HepG2 (cell line): ENCODE measurements around the gene CYBRD1. TPM values are rescaled to one million over a fixed set of nuclear protein-coding genes. Genes with fewer than 3 reads are reported as not detected.

Experiments used
- ARHGAP35 ChIP-seq: sonication (generic); formaldehyde crosslinking; IDR thresholded peaks from 2 replicates; pipeline ENCODE4 v1.9.0; 2022; ENCODE audit warnings: mild to moderate bottlenecking, inconsistent platforms, moderate library complexity, missing genetic modification reagents, borderline replicate concordance
- BHLHE40 ChIP-seq: IDR thresholded peaks from 2 replicates; pipeline ENCODE4 v1.6.1; 2011; ENCODE audit warnings: low read length, improper control_type of control experiment
- ETV5 ChIP-seq: IDR thresholded peaks from 2 replicates; pipeline ENCODE4 v1.6.1; 2018; ENCODE audit warnings: missing biosample characterization, missing genetic modification reagents, inconsistent platforms, borderline replicate concordance
- FOXK2 ChIP-seq: fragments of 450-650 bp; IDR thresholded peaks from 2 replicates; pipeline ENCODE4 v1.6.1; 2016
- HDAC1 ChIP-seq: sonication (generic); formaldehyde crosslinking; IDR thresholded peaks from 2 replicates; pipeline ENCODE4 v1.5.1; 2020; ENCODE audit warnings: mild to moderate bottlenecking, missing genetic modification reagents
- HMGA1 ChIP-seq: sonication (generic); formaldehyde crosslinking; conservative IDR thresholded peaks from 2 replicates; pipeline ENCODE4 v1.4.0; 2020; ENCODE audit warnings: missing genetic modification reagents
- JUNB ChIP-seq: sonication (generic); formaldehyde crosslinking; IDR thresholded peaks from 2 replicates; pipeline ENCODE4 v1.8.0; 2022; ENCODE audit warnings: missing genetic modification reagents, mild to moderate bottlenecking, borderline replicate concordance
- KMT2B ChIP-seq: IDR thresholded peaks from 2 replicates; pipeline ENCODE4 v1.6.1; 2016; ENCODE audit warnings: missing genetic modification reagents, missing compliant biosample characterization
- MIXL1 ChIP-seq: IDR thresholded peaks from 2 replicates; pipeline ENCODE4 v1.6.1; 2016
- MTA3 ChIP-seq: sonication (generic); formaldehyde crosslinking; IDR thresholded peaks from 2 replicates; pipeline ENCODE4 v1.4.0; 2020; ENCODE audit warnings: missing genetic modification reagents
- NCOA5 ChIP-seq: sonication (generic); formaldehyde crosslinking; IDR thresholded peaks from 2 replicates; pipeline ENCODE4 v1.4.0; 2020; ENCODE audit warnings: missing genetic modification reagents
- NR2F6 ChIP-seq, 2 experiments: IDR thresholded peaks; 2 replicates each; pipeline ENCODE4 v1.6.1; 2016; ENCODE audit warnings: antibody characterized with exemption in 1 of 2, mild to moderate bottlenecking in 1 of 2
- PATZ1 ChIP-seq: sonication (generic); formaldehyde crosslinking; IDR thresholded peaks from 2 replicates; pipeline ENCODE4 v1.4.0; 2020; ENCODE audit warnings: missing genetic modification reagents
- RAD51 ChIP-seq: fragments of 450-650 bp; IDR thresholded peaks from 2 replicates; pipeline ENCODE4 v1.6.1; 2016; ENCODE audit warnings: borderline replicate concordance
- RFXAP ChIP-seq: sonication (generic); formaldehyde crosslinking; IDR thresholded peaks from 2 replicates; pipeline ENCODE4 v1.4.0; 2020; ENCODE audit warnings: missing genetic modification reagents, borderline replicate concordance
- RORA ChIP-seq: sonication (generic); formaldehyde crosslinking; IDR thresholded peaks from 2 replicates; pipeline ENCODE4 v1.5.0; 2020; ENCODE audit warnings: mild to moderate bottlenecking, missing genetic modification reagents, moderate library complexity
- U2AF2 ChIP-seq: fragments of 200-400 bp; formaldehyde crosslinking; IDR thresholded peaks from 2 replicates; pipeline ENCODE4 v1.6.1; 2017; ENCODE audit warnings: low read depth, mild to moderate bottlenecking, low read length
- ZFP36L1 ChIP-seq: sonication (generic); formaldehyde crosslinking; IDR thresholded peaks from 2 replicates; pipeline ENCODE4 v1.8.0; 2022; ENCODE audit warnings: mild to moderate bottlenecking, missing genetic modification reagents, moderate library complexity
- ZNF160 ChIP-seq: sonication (generic); formaldehyde crosslinking; IDR thresholded peaks from 2 replicates; pipeline ENCODE4 v1.8.0; 2022; ENCODE audit warnings: mild to moderate bottlenecking, inconsistent platforms, missing genetic modification reagents
- ZNF674 ChIP-seq: sonication (generic); formaldehyde crosslinking; IDR thresholded peaks from 2 replicates; pipeline ENCODE4 v1.5.0; 2020; ENCODE audit warnings: low read depth, mild to moderate bottlenecking, missing genetic modification reagents
- ZNF713 ChIP-seq: sonication (generic); formaldehyde crosslinking; IDR thresholded peaks from 2 replicates; pipeline ENCODE4 v1.4.0; 2020; ENCODE audit warnings: mild to moderate bottlenecking, missing genetic modification reagents
- ZSCAN9 ChIP-seq: IDR thresholded peaks from 2 replicates; pipeline ENCODE4 v1.6.1; 2016; ENCODE audit warnings: borderline replicate concordance
- polyA plus RNA-seq, 8 experiments: library from polyadenylated mRNA; depleted of rRNA in 3 of 8; stranded (reverse) in 7 of 8; unstranded in 1 of 8; fragments of >200 nt; fragmentation: Illumina TruSeq in 4 of 8; extraction: Trizol in 4 of 8; gene quantifications; 2 replicates each; pipeline versions ENCODE4 v1.2.1 to v1.2.3, GENCODE V29; 2011 to 2016; ENCODE audit warnings: low read depth in 4 of 8, missing spikeins in 1 of 8, mixed read lengths in 1 of 8; ENCODE audit not compliant: insufficient read depth in 1 of 8
- total RNA-seq, 5 experiments: library from RNA; depleted of rRNA; stranded (reverse); fragments of >200 nt; fragmentation: Illumina TruSeq; extraction: Trizol; gene quantifications; 2 replicates each; pipeline ENCODE4 v1.2.3, GENCODE V29; 2016; ENCODE audit warnings: low read depth in 1 of 5
- TF ChIP-seq, protein P1 (sequence below): sonication (generic); formaldehyde crosslinking; IDR thresholded peaks from 2 replicates; pipeline ENCODE4 v1.5.1; 2020; ENCODE audit warnings: mild to moderate bottlenecking, missing genetic modification reagents, borderline replicate concordance
- TF ChIP-seq, protein P2 (sequence below): sonication (generic); formaldehyde crosslinking; IDR thresholded peaks from 2 replicates; pipeline ENCODE4 v1.8.1; 2023; ENCODE audit warnings: mild to moderate bottlenecking, missing genetic modification reagents
- TF ChIP-seq, protein P3 (sequence below): sonication (generic); formaldehyde crosslinking; IDR thresholded peaks from 2 replicates; pipeline ENCODE4 v1.4.0; 2020; ENCODE audit warnings: mild to moderate bottlenecking, missing genetic modification reagents
- TF ChIP-seq, protein P4 (sequence below): sonication (generic); formaldehyde crosslinking; IDR thresholded peaks from 2 replicates; pipeline ENCODE4 v1.4.0; 2020; ENCODE audit warnings: missing genetic modification reagents

Gene CYBRD1
- total and polyA plus RNA-seq, 2 of the 13 experiments (the other 11 are each of a cell fraction or from before 2014, with no cell fraction given): 0.13 to 0.42 TPM

GRCh38 chr2:171522052-171522787 lies at the start of gene CYBRD1 (continued):
- TF ChIP-seq JUNB (CRISPR knock-in tag) (no peak), ZNF160 (no peak), ZSCAN9 (CRISPR knock-in tag) (no peak), PATZ1 (CRISPR knock-in tag) (peak; percentile 38; the same call in 1 of the 2 replicates), HMGA1 (no peak), HDAC1 (no peak; the same call in 1 of the 2 replicates), NCOA5 (CRISPR knock-in tag) (no peak), ZNF674 (CRISPR knock-in tag) (no peak), MIXL1 (no peak), FOXK2 (no peak), ZNF713 (no peak), NR2F6 (IDR thresholded peaks at IDR 0.05) (no peak), NR2F6 (CRISPR knock-in tag; IDR thresholded peaks at IDR 0.05) (no peak), MTA3 (CRISPR knock-in tag) (no peak), RFXAP (CRISPR knock-in tag) (no peak), ZFP36L1 (CRISPR knock-in tag) (no peak), U2AF2 (no peak), ETV5 (CRISPR knock-in tag) (no peak), RORA (no peak), KMT2B (CRISPR knock-in tag) (no peak), RAD51 (no peak), ARHGAP35 (CRISPR knock-in tag) (peak; percentile 6; the same call in 1 of the 2 replicates), BHLHE40 (no peak)
- TF ChIP-seq, protein P1, sequence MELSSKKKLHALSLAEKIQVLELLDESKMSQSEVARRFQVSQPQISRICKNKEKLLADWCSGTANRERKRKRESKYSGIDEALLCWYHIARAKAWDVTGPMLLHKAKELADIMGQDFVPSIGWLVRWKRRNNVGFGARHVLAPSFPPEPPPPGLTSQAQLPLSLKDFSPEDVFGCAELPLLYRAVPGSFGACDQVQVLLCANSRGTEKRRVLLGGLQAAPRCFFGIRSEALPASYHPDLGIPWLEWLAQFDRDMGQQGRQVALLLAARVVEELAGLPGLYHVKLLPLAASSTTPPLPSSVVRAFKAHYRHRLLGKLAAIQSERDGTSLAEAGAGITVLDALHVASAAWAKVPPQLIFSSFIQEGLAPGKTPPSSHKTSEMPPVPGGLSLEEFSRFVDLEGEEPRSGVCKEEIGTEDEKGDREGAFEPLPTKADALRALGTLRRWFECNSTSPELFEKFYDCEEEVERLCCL (CRISPR knock-in tag): no peak
- TF ChIP-seq, protein P2, sequence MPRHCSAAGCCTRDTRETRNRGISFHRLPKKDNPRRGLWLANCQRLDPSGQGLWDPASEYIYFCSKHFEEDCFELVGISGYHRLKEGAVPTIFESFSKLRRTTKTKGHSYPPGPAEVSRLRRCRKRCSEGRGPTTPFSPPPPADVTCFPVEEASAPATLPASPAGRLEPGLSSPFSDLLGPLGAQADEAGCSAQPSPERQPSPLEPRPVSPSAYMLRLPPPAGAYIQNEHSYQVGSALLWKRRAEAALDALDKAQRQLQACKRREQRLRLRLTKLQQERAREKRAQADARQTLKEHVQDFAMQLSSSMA (CRISPR knock-in tag): 0 out of 2 replicates have a peak, but pooled peaks have one; percentile 42
- TF ChIP-seq, protein P3, sequence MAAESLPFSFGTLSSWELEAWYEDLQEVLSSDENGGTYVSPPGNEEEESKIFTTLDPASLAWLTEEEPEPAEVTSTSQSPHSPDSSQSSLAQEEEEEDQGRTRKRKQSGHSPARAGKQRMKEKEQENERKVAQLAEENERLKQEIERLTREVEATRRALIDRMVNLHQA (CRISPR knock-in tag): no peak
- TF ChIP-seq, protein P4, sequence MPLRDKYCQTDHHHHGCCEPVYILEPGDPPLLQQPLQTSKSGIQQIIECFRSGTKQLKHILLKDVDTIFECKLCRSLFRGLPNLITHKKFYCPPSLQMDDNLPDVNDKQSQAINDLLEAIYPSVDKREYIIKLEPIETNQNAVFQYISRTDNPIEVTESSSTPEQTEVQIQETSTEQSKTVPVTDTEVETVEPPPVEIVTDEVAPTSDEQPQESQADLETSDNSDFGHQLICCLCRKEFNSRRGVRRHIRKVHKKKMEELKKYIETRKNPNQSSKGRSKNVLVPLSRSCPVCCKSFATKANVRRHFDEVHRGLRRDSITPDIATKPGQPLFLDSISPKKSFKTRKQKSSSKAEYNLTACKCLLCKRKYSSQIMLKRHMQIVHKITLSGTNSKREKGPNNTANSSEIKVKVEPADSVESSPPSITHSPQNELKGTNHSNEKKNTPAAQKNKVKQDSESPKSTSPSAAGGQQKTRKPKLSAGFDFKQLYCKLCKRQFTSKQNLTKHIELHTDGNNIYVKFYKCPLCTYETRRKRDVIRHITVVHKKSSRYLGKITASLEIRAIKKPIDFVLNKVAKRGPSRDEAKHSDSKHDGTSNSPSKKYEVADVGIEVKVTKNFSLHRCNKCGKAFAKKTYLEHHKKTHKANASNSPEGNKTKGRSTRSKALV (CRISPR knock-in tag): peak; percentile 94
